Stimulated activated CD8-positive, alpha-beta memory T cell treated with anti-CD3 and anti-CD28 coated beads, Interleukin-7, amount 100 ng/mL, for 1 hour (primary cell): ENCODE results near the gene ARID3C.
A peak's percentile ranks its signal among the peaks of the same experiment; 100 is the strongest.

ENCODE experiments used
- DNase-seq, 2 donors: peaks; one replicate each; pipeline ENCODE4 v3.0.0-alpha.2; 2020; ENCODE audit warnings: low read depth in 2 of 2

Gene ARID3C

DNA sequence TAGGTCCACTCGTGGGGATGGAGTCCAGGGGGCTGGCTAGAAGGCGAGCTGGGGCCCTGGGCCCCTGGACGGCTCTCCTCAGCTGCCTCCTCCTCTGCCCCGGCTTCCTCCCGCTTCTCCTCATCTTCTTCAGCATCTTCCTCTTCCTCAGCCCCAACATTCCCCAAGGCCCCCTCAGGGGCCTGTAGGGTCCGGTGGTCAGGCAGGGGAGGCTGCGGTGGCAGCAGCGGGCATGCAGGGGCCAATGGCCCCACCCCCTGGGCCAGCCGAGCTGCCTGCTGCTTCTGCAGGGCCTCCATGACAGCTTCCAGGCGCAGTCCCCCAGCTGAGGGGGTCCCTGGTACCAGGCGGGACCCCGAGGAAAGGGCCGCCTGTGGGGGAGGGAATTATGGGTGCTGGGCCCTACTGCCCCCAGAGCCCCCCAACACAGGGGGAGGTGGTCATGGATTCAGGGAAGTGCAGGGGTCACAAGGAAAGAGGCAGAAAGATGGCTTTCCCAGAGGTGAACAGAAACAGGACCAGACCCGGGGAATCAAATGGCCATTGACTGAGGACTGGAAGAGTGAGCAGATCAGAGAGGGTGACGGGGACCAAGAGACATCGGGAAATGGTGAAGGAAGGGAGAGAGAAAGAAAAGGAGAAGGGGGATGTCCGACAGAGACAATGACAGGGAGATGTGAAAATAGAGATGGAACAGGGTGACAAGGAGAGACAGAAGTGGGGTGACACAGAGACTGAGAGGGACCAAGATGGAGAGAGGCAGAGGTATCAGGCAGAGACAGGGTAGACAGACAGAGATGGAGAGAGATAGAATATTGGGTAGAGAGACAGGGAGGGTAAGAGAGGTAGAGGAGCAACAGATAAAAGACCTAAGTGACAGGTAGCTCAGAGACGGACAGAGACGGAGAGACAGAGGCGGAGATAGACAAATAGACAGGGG lies 880 bp downstream of the ARID3C start:
- no peak for DNase-seq

GRCh38 chr9:34625186-34625486 lies 3.7 kb downstream of the ARID3C start:
- no peak for DNase-seq

DNA sequence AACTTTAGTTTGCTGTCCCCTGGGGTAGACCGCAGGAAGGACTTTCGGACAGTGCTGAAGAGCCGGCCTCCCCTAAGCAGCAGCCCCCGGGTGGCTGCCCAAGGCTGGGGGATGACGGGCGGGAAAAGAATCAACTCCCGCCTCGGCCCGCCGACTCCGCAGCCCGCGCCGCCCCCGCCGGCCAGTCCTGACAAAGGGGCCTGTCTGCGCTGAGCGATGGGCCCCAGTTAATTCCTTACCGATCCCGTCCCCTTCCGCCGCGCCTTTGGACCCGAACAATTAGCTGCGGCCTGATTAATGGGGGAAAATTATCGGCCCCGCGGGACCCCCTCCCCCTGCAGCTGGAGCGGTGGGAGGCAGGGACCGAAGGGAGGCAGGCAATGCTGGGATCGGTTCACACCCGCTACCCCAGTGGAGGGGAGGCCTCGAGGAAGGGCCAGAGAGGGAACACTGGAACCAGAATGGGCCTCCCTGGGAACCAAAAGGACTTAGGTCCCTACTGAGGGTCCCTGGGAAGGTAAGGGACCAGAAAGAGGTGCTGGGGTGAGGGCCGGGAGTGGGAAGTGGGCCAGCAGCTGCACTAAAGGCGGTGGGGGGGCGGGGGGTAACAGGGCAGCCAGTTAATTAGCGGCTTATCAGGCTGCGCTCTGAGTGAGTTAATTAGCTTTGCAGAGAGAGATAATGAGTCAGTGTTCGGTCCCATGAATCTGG lies 4.2 kb downstream of the ARID3C start:
- DNase-seq = no peak

GRCh38 chr9:34623374-34624235 lies 5.3 kb downstream of the ARID3C start:
- no peak for DNase-seq

GRCh38 chr9:34620061-34620994 lies 8.5 kb downstream of the ARID3C start, which contains the start of gene DCTN3:
DCTN3 (minus strand) TSS chr9:34620495; CDS start chr9:34620464, 31 bp downstream.
- peak; percentile 73 to 80 for DNase-seq

- no peak for DNase-seq
Observed at GRCh38 chr9:34615132-34615531, 13.7 kb downstream of the ARID3C start.

DNA sequence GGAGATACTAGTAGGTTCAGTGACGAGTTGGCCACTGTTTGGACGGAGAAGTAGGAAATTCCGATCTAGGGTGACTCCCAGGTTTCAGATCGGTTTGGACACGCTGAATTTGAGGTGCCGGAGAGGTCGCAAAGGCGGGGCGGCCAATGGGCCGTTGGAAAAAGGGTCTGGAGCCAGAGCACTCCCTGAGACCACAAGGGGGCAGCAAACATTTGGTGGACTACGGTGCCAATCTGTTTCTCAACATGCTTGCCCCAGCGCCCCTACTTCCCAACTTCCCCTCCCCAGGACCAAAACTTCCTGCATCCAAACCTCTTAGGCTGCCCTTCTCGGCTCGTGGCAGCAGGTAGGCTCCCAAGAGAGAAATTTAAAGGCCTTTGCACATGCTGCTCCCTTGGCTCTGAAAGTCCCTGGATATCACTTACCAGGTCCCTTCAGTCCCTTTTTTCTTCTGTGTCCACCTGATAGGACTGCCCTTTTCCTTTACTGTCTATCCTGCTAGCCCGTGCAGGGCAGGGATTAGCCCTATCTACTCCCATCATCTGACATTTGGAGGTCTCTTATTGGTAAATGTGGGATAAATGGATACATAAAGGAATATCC lies 16.0 kb downstream of the ARID3C start:
- DNase-seq = peak in 1 of 2 donors; percentile 54

- DNase-seq = peak; percentile 69 to 73
Observed at GRCh38 chr9:34611811-34612787, 16.8 kb downstream of the ARID3C start, which contains the start of gene RPP25L. RPP25L (minus strand) TSS chr9:34612097; CDS start chr9:34611296, 801 bp downstream.

DNA sequence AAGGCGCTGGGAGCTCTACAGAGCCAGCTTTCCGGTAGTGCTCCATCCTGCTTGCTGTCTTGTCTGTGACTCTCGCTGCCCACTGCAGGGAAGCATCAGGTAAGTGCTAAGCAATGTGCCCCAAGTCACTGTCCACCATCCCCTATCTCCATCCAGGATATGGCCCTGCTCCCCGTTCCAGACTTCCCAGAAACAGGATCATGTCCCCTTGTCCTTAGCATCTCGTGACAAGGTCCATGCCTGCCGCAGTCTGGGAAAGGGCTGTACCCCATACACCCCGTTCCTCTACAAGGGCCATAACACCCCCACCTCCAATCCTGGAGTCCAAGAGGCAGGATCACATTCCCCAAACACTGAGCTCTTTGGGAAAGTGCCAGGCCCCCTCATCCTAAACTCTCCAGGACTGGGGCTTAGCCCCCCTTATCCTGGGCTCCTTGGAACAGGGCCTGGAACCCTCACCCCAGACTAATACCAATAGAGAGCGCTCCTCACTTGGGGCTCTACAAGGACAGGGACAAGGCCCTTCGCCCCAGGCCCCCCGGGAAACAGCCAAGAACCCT lies 17.5 kb downstream of the ARID3C start:
- no peak for DNase-seq

DNA sequence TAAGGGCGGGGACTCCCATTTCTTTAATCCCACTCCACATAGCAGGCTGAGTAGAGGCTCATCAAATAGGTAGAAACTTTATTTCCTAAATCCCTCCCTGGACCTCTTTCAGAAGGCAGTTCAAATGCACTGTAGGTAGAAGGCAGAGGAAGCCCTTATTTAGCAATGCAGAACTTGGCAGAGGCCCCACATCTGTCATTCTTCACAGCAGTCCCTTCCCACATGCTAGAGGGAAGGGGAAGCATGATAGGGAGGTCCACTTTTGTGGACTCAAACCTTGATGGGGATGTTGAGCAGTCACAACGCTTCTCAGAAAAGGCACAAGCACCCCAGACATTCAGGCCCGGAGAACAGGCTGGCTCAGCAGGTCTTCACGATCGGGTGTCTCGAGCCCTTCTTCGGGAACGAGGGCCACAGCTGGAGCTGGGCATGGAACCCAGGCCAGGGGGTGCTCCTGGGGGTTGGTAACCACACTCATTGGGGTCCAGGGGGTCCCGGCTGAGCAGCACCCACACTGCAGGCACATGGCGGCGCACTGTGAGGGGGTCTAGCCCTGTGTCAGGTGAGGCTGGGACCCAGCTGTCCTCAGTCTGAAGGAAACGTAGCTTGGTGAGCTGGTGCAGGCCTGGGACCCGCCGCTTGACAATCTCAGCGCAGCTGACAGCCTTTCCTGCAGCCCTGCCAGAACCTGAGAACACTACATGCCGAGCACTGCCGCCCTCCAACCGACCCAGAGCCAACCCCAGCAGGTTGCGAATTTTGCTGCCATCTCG lies 18.2 kb downstream of the ARID3C start:
- DNase-seq = no peak

DNA sequence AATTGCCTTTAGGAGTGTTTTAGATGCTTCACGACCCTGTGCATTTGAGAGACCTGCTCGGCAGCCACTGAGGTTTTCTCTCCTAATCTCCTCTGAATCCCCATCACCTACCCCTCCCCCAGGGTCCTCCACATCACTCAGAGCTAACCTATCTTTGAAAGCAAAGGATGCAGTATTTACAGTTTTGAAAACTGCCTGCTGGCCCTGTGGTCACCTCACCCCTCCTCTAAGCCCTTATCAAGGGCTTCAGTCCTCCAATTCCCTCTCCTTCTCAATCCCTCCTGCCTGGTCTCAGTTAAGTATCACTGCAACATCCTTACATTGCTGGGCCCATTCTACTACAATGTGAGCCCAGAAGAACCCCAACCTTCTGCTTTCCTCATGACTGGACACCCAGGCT lies 21.5 kb downstream of the ARID3C start:
- no peak for DNase-seq

GRCh38 chr9:34606905-34607304 lies 22.0 kb downstream of the ARID3C start:
- DNase-seq = no peak

GRCh38 chr9:34606190-34606589 lies 22.7 kb downstream of the ARID3C start:
- no peak for DNase-seq

GRCh38 chr9:34603610-34604231 lies 25.1 kb downstream of the ARID3C start:
- DNase-seq = peak; percentile 59 to 73

DNA sequence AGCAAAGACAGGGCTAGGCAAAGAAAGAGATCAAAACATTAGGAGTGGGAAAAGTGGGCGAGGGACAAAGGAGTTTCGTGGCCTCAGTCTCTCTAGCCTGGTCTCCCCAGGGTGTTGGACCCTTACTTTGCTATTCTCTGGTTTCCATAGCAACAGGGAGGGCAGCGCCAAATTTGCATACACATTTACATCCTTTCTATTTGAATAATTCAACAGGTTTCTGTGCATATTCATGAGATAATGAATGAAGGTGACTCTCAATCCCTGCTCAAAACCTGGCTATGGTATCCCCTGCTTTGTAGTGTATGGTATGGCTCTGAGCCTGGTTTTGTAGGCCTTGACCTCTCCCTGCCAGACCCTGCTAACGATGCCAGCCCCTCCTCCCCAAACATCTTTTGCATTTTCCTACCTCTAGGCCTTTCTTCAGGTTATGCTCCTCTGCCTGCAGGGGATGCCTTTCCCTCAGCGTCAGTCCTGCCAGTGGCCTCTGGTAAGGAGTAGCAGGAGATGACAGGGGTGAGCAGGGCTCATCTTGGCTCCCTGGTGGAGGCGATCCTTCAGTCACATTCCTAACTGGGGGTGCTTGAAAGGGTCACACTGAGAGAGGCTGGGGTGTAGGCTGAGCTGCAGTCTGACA lies 26.8 kb downstream of the ARID3C start:
- DNase-seq = no peak

DNA sequence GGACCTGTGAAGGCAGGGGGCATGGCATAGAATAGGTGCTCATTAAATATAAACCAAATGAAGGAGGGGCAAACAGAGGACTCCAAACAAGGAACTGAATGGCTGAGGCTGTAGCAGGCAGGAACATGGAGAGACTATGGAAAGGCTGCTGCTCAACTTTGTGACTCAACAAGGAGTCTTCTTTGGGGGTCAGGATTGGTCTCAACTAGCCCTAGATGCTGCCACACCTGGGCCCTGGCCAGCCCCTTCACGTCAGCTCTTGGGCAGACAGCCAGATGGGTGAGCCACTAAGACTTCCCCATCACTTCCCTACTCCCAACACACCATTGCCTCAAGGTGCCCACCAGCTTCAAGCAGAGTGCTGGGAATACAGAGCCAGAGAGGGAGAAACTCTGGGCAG lies 28.0 kb downstream of the ARID3C start:
- no peak for DNase-seq

DNA sequence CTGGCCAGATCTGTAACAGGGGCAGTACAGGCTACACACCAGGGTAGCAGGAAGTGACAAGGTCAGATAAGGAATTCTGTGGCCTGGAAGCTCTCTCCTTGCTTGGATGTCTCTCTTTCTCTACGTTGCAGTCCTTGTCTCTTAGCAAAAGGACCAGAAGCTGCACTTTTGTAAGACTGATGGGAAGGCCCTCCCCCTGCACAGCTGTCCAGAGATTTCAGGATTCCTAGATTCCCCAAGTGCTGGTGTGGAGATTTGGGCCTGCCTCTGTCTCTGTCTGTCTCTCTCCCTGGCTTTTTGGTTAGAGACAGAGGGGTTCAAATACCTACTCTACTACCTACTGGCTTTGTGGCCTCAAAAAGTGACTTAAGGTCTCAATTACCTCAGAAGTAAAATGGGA lies 29.3 kb downstream of the ARID3C start:
- no peak for DNase-seq
